ENCODE results near the gene NCK1.
A peak's percentile ranks its signal among the peaks of the same experiment; 100 is the strongest.

Gene NCK1

GRCh38 chr3:136992115-136992514 is 130.1 kb downstream of the NCK1 start:
- no peak for DNase-seq

GRCh38 chr3:136994772-136995516 is 132.9 kb downstream of the NCK1 start:
- DNase-seq: peak; percentile 57

- DNase-seq: no peak
These were observed 133.6 kb downstream of the NCK1 start for GRCh38 chr3:136995652-136996051.
